ENCODE data around the gene URB1.

URB1 gene

DNA sequence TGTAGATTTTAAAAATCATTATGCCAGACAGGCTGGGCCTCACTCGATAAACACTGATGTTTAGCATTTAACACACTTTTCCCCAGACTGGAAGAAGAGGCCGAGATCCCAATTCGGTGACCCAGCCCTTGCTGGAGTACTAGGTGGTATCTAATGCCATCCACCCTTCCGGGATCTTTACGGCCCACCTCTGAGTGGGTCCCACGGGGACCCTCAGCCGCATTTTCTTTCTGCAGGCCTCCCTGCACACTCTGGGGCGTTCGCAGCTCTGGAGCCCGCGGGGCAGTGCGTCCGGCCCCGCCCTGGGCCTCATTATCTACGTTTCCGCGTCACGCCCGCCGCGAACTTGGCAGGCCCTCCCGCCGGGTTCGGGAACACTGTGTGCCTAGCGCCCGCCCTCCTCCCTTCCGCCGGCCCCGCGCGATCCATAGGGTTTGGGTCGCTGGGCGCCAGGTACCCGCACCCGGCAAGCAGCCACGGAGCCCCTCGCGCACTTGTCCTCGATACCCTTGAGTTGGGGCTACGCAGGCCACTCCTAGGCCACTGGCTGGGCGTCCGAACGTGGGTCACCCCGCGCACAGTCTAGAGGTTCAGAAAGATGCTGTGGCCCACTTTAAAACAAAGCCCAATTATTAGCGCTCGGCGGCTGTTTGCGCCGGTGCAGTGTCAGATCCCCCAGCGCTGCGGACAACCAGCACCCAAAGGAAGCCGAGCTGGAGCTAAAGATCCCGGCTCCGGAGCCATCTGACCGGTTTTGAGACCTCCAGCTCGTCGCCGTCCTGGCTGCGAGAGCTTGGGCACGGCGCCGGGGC, 18.7 kb upstream of the URB1 start:
- DNase-seq (ENCODE audit: low spot score): no peak
- POLR2A ChIA-PET (ENCODE audit: low non-redundant PET): interaction anchor here (0.6 to 0.9 kb wide), 2 partner anchors 15 to 189 kb away, joined by 3 read pairs; no protein-coding TSS in a partner anchor
- TF ChIP-seq, protein P1, sequence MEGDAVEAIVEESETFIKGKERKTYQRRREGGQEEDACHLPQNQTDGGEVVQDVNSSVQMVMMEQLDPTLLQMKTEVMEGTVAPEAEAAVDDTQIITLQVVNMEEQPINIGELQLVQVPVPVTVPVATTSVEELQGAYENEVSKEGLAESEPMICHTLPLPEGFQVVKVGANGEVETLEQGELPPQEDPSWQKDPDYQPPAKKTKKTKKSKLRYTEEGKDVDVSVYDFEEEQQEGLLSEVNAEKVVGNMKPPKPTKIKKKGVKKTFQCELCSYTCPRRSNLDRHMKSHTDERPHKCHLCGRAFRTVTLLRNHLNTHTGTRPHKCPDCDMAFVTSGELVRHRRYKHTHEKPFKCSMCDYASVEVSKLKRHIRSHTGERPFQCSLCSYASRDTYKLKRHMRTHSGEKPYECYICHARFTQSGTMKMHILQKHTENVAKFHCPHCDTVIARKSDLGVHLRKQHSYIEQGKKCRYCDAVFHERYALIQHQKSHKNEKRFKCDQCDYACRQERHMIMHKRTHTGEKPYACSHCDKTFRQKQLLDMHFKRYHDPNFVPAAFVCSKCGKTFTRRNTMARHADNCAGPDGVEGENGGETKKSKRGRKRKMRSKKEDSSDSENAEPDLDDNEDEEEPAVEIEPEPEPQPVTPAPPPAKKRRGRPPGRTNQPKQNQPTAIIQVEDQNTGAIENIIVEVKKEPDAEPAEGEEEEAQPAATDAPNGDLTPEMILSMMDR (conservative IDR thresholded peaks at IDR 0.05; ENCODE audit: low read depth): no peak
- peak overlapping the region; percentile 98 for H3K27ac ChIP-seq
- CTCF ChIA-PET: interaction anchor here (0.6 kb wide), 1 partner anchor 8 kb away, joined by 3 read pairs; no protein-coding TSS in a partner anchor

DNA sequence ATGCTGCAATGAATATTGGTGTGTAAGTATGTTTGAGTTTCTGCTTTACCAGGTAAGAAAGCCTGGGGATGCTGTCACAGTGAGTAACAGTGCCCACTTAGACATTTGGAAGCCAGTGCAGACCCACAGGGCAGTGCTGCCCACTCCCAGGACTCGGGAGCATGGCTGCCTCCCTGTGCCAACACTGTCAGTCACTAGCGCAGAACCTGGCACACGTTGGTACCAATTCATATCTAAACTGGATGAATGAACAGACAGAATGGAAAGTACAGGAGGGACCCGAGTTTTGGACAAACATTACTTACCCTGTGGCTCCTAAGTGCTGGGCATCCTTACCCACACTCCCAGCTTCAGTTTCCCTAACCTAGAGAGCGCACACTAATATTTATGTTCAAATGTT, 18.1 kb upstream of the URB1 start:
- ChIA-PET CTCF (interaction anchor here (0.5 to 0.9 kb wide), 2 partner anchors 19 to 590 kb away, joined by 3 to 6 read pairs; no protein-coding TSS in a partner anchor), POLR2A (ENCODE audit: low non-redundant PET) (no interaction called here)
- DNase-seq (ENCODE audit: low spot score): no peak
- peak overlapping the region; percentile 98 for H3K27ac ChIP-seq
- TF ChIP-seq, protein P1 (conservative IDR thresholded peaks at IDR 0.05; ENCODE audit: low read depth): no peak

DNA sequence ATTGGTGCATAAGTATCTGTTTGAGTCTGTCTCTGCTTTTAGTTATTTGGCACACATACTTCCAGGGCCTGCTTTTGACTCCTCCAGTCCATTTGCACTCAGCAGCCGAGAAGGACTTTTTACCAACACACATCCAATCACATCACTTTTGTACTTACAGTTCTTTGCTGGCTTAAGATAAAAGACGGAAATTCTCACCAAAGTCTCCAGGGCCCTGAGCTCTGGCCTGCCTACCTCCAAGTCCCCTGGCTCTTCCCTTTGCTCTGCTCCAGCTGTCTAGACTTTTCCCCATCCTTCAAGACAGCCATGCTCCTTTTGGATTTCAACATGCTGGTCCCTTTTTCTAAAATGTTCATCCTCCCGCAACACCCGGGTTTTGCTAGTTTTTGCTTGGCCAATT, 17.5 kb upstream of the URB1 start:
- CTCF ChIA-PET: interaction anchor here (0.5 to 0.9 kb wide), 2 partner anchors 18 to 590 kb away, joined by 3 to 6 read pairs; no protein-coding TSS in a partner anchor
- H3K27ac ChIP-seq: peak overlapping the region; percentile 98
- no peak for DNase-seq (ENCODE audit: low spot score)
- TF ChIP-seq, protein P1 (conservative IDR thresholded peaks at IDR 0.05; ENCODE audit: low read depth): no peak
- POLR2A ChIA-PET (ENCODE audit: low non-redundant PET): no interaction called here

DNA sequence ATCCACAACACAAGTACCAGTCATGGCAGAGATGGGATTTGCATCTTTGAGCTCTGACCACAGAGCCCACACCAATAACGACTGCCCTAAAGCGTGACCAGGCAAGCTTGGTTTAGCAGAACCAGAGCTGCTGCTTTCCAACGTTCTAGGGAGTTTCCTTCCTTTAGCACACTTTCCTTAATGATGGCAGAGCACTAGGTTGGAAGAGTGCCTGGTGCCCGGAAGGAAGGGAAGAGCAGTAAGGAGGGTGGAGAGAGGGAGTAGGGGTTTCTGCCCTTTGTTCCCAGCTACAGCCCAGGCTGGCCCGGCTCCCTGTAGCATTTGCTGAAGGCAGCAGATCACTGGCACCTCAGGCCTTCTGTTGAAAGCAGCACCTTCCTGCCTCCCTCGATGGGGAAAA, 13.6 kb upstream of the URB1 start:
- DNase-seq (ENCODE audit: low spot score): no peak
- TF ChIP-seq, protein P1 (conservative IDR thresholded peaks at IDR 0.05; ENCODE audit: low read depth): no peak
- peak overlapping the region; percentile 73 for H3K27ac ChIP-seq
- ChIA-PET POLR2A (ENCODE audit: low non-redundant PET) (no interaction called here), CTCF (interaction anchor here (0.6 to 1.0 kb wide), 7 partner anchors 10 to 1537 kb away, joined by 3 to 4 read pairs (median 3); no protein-coding TSS in a partner anchor)

DNA sequence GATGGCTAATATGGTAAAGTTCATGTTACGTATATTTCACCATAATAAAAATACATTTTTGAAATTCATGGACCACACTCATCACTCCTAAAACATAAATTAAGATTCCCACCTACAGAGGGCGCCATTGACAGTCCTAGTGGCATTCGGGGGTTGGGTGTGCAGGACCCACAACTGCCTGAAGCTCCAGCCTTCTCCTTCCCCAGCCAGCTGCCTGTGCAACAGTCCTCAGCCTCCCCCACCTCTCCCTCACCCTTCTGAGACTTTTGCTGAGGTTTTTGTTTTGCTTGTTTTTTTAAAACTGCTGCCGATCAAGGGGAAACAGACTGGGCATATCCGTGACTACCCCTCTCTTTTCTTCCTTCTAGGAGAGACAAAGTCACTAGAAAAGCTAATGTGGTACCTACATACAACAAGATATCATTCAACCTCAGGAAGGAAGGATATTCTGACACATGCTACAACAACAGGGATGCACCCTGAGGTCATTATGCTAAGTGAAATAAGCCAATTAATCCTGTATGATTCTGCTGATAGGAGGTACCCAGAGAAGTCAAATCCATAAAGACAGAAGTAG, 10.5 kb upstream of the URB1 start:
- TF ChIP-seq, protein P1 (conservative IDR thresholded peaks at IDR 0.05; ENCODE audit: low read depth): peak; percentile 63
- POLR2A ChIA-PET (ENCODE audit: low non-redundant PET): no interaction called here
- CTCF ChIA-PET: interaction anchor here (0.6 to 1.8 kb wide), 9 partner anchors 9 to 1522 kb away, joined by 3 to 8 read pairs (median 4); no protein-coding TSS in a partner anchor
- H3K27ac ChIP-seq: no peak overlapping the region
- DNase-seq (ENCODE audit: low spot score): peak; percentile 51

DNA sequence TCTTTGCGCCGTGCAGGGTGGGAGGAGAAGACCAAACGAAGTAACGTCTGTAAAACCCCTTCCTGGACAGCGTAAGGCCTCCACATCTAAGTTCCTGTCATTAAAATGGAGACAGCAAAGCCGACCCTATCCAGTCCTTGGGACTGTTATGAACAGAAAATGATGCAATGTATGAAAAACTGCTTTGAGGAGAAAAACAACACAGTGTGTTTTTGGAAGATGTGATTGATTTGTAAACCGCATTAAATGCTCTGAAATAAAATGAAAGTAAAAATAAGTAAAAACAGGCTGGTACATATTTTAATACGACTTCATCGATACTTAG, 827 bp upstream of the URB1 start:
- TF ChIP-seq, protein P1 (conservative IDR thresholded peaks at IDR 0.05; ENCODE audit: low read depth): no peak
- ChIA-PET CTCF (interaction anchor here (0.7 to 2.1 kb wide), 2 partner anchors 20 to 207 kb away, joined by 3 to 15 read pairs; no protein-coding TSS in a partner anchor), POLR2A (ENCODE audit: low non-redundant PET) (no interaction called here)
- peak overlapping the region; percentile 81 for H3K27ac ChIP-seq
- no peak for DNase-seq (ENCODE audit: low spot score)
